ENCODE measurements around the gene PDYN.

PDYN gene

GRCh38 chr20:1992359-1993110 lies 1.3 kb downstream of the PDYN start:
- no peak for DNase-seq

- DNase-seq: no peak
These were observed 6.0 kb downstream of the PDYN start for GRCh38 chr20:1987826-1988225.

GRCh38 chr20:1983301-1983700 lies 10.6 kb downstream of the PDYN start:
- no peak for DNase-seq

- no peak for DNase-seq
These were observed 11.2 kb downstream of the PDYN start for GRCh38 chr20:1982686-1983085.

- DNase-seq: no peak
These were observed 14.6 kb downstream of the PDYN start for GRCh38 chr20:1979106-1979778.

- no peak for DNase-seq
These were observed 18.6 kb downstream of the PDYN start for GRCh38 chr20:1975291-1975690.

- DNase-seq: no peak
These were observed 20.0 kb downstream of the PDYN start for GRCh38 chr20:1973601-1974440.

GRCh38 chr20:1971893-1972586 lies 21.8 kb downstream of the PDYN start:
- no peak for DNase-seq

- DNase-seq: no peak
These were observed 24.9 kb downstream of the PDYN start for GRCh38 chr20:1968964-1969363.

GRCh38 chr20:1965520-1966351 lies 28.1 kb downstream of the PDYN start:
- no peak for DNase-seq

GRCh38 chr20:1964659-1965405 lies 29.0 kb downstream of the PDYN start:
- DNase-seq: no peak

- DNase-seq: no peak
These were observed 29.8 kb downstream of the PDYN start for GRCh38 chr20:1964061-1964460.

- no peak for DNase-seq
These were observed 32.5 kb downstream of the PDYN start for GRCh38 chr20:1961374-1961773.

GRCh38 chr20:1959156-1959555 lies 34.7 kb downstream of the PDYN start:
- DNase-seq: no peak

- DNase-seq: no peak
These were observed 35.4 kb downstream of the PDYN start for GRCh38 chr20:1958426-1958825.

- DNase-seq: no peak
These were observed 38.6 kb downstream of the PDYN start for GRCh38 chr20:1955217-1955616.

- no peak for DNase-seq
These were observed 40.2 kb downstream of the PDYN start for GRCh38 chr20:1953621-1954020.

GRCh38 chr20:1952737-1953530 lies 40.9 kb downstream of the PDYN start:
- no peak for DNase-seq

- no peak for DNase-seq
These were observed 42.3 kb downstream of the PDYN start for GRCh38 chr20:1951436-1952115.

- no peak for DNase-seq
These were observed 43.0 kb downstream of the PDYN start for GRCh38 chr20:1950836-1951235.
